Esophagus squamous epithelium (tissue), 4 donors: ENCODE data around the gene FBXL7.

Source experiments
- CTCF ChIP-seq, 6 experiments: fragments of 450-650 bp in 4 of 6; fragments of 200-600 bp in 2 of 6; sonication (generic) in 2 of 6; IDR thresholded peaks; one replicate each; pipeline ENCODE4 v1.5.1; 2016 to 2019; ENCODE audit warnings: antibody characterized with exemption in 6 of 6, mild to moderate bottlenecking in 4 of 6, moderate library complexity in 4 of 6
- POLR2A ChIP-seq, 4 donors: fragments of 450-650 bp; IDR thresholded peaks; one replicate each; pipeline ENCODE4 v1.6.1; 2017; ENCODE audit warnings: antibody characterized with exemption in 4 of 4, mild to moderate bottlenecking in 4 of 4, moderate library complexity in 3 of 4

GRCh38 chr5:15615859-15616258 is 115.9 kb downstream of the FBXL7 start:
- TF ChIP-seq CTCF (IDR thresholded peaks at IDR 0.05) (no peak), POLR2A (IDR thresholded peaks at IDR 0.05) (no peak)
